NK-92 treated with Interleukin-12 subunit alpha and Interleukin-12 subunit beta, amount 100 ng/mL, for 24 hours (cell line): ENCODE results near the gene MYO16.
A peak's percentile ranks its signal among the peaks of the same experiment; 100 is the strongest.

Experiments
- DNase-seq: peaks from one replicate; lab custom pipeline; 2025; lab: John Stamatoyannopoulos, UW

The MYO16 gene

GRCh38 chr13:109154546-109154945 is 525.1 kb downstream of the MYO16 start:
- DNase-seq = no peak

- no peak for DNase-seq
Observed at GRCh38 chr13:109154966-109155761, 525.8 kb downstream of the MYO16 start.

GRCh38 chr13:109156181-109156935 is 526.9 kb downstream of the MYO16 start:
- DNase-seq = no peak

GRCh38 chr13:109157275-109157674 is 527.9 kb downstream of the MYO16 start:
- no peak for DNase-seq

GRCh38 chr13:109158383-109158782 is 529.0 kb downstream of the MYO16 start:
- no peak for DNase-seq

GRCh38 chr13:109159650-109160309 is 530.4 kb downstream of the MYO16 start:
- DNase-seq = no peak

GRCh38 chr13:109160357-109160756 is 530.9 kb downstream of the MYO16 start:
- DNase-seq = no peak

GRCh38 chr13:109160887-109161669 is 531.7 kb downstream of the MYO16 start:
- DNase-seq = peak; percentile 38

- DNase-seq = peak; percentile 79
Observed at GRCh38 chr13:109162248-109163036, 533.0 kb downstream of the MYO16 start.

- peak; percentile 45 for DNase-seq
Observed at GRCh38 chr13:109163037-109163379, 533.6 kb downstream of the MYO16 start.

GRCh38 chr13:109165417-109165904 is 536.0 kb downstream of the MYO16 start:
- no peak for DNase-seq

GRCh38 chr13:109166804-109167203 is 537.4 kb downstream of the MYO16 start:
- peak; percentile 41 for DNase-seq

- no peak for DNase-seq
Observed at GRCh38 chr13:109172136-109172535, 542.7 kb downstream of the MYO16 start.

- DNase-seq = no peak
Observed at GRCh38 chr13:109175666-109176065, 546.3 kb downstream of the MYO16 start.

- DNase-seq = no peak
Observed at GRCh38 chr13:109180905-109181425, 551.6 kb downstream of the MYO16 start.

- no peak for DNase-seq
Observed at GRCh38 chr13:109182777-109183465, 553.5 kb downstream of the MYO16 start.

- DNase-seq = no peak
Observed at GRCh38 chr13:109191413-109191812, 562.0 kb downstream of the MYO16 start.

- no peak for DNase-seq
Observed at GRCh38 chr13:109192306-109192705, 562.9 kb downstream of the MYO16 start.

- no peak for DNase-seq
Observed at GRCh38 chr13:109196948-109197347, 567.5 kb downstream of the MYO16 start.

GRCh38 chr13:109198585-109198984 is 569.2 kb downstream of the MYO16 start:
- DNase-seq = no peak
